Measurements from ENCODE around the gene CLSTN2.
A peak's percentile ranks its signal among the peaks of the same experiment; 100 is the strongest.

The CLSTN2 gene

GRCh38 chr3:140394488-140395133 is 459.6 kb downstream of the CLSTN2 start:
- Mint-ChIP-seq H3K27ac (no peak overlapping the region), H3K36me3 (ENCODE audit: low read depth) (no peaks in the 10 kb centered on the region), H3K9me3 (no peaks in the 10 kb centered on the region), H3K4me3 (no peak overlapping the region), H3K4me1 (peaks cover 48% of the 10 kb centered on the region), H3K27me3 (ENCODE audit: low read depth, poor library complexity) (no peaks in the 10 kb centered on the region)
- DNase-seq: no peak
- TF ChIP-seq, protein P1, sequence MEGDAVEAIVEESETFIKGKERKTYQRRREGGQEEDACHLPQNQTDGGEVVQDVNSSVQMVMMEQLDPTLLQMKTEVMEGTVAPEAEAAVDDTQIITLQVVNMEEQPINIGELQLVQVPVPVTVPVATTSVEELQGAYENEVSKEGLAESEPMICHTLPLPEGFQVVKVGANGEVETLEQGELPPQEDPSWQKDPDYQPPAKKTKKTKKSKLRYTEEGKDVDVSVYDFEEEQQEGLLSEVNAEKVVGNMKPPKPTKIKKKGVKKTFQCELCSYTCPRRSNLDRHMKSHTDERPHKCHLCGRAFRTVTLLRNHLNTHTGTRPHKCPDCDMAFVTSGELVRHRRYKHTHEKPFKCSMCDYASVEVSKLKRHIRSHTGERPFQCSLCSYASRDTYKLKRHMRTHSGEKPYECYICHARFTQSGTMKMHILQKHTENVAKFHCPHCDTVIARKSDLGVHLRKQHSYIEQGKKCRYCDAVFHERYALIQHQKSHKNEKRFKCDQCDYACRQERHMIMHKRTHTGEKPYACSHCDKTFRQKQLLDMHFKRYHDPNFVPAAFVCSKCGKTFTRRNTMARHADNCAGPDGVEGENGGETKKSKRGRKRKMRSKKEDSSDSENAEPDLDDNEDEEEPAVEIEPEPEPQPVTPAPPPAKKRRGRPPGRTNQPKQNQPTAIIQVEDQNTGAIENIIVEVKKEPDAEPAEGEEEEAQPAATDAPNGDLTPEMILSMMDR (IDR thresholded peaks at IDR 0.05): no peak

DNA sequence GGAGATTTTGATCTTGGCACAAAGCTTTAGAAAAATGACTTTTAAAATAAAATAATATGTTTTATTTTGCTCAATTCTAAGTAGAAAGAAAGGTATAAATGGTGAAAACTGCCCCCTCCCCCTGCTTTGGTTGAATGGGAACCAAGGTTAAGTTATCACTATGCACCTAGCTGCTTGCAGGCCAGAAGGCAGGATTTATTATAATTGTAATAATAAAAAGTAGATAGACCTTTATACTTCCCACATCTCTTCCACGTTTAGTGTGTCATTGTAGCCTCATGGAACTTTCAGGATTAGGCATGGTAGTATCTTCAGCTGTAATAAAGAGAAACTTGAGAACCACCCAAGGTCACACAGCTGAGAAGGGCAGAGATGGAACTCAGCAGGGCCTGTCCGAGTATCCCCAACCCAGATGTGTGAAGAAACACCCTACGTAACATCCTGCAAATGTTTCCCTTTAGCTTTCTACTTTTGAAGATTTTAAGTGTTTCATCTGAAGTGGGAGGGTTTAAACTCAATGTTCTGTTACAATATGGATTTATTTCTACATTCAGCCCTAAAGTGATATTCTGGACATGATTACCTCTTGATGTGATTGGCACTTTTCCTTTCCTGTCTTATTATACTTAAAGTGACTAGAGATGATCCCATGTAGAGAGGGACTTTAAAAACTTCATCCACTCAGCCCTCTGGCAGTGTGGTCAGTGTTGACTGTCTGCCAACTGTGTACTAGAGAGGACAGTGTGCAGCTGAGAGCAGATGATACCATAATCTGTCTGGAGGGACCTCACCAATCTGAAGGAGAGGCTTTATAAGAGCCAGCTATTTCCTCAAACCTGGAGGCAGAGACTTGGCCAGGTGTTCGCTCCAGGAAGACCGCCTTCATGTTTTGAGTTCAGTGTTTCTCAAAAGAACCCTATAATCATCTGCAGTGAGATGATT is 460.4 kb downstream of the CLSTN2 start:
- H3K27me3 Mint-ChIP-seq (ENCODE audit: low read depth, poor library complexity): no peaks in the 10 kb centered on the region
- no peaks in the 10 kb centered on the region for H3K36me3 Mint-ChIP-seq (ENCODE audit: low read depth)
- TF ChIP-seq, protein P1 (IDR thresholded peaks at IDR 0.05): no peak
- no peaks in the 10 kb centered on the region for H3K9me3 Mint-ChIP-seq
- peak overlapping the region; percentile 31 for H3K4me3 Mint-ChIP-seq
- DNase-seq: no peak
- H3K27ac Mint-ChIP-seq: peak overlapping the region; percentile 94
- H3K4me1 Mint-ChIP-seq: peaks cover 46% of the 10 kb centered on the region

- no peak overlapping the region for H3K4me3 Mint-ChIP-seq
- H3K27me3 Mint-ChIP-seq (ENCODE audit: low read depth, poor library complexity): no peaks in the 10 kb centered on the region
- peaks cover 39% of the 10 kb centered on the region for H3K4me1 Mint-ChIP-seq
- H3K27ac Mint-ChIP-seq: peak overlapping the region; percentile 33
- no peak for DNase-seq
- TF ChIP-seq, protein P1 (IDR thresholded peaks at IDR 0.05): no peak
- no peaks in the 10 kb centered on the region for H3K9me3 Mint-ChIP-seq
- no peaks in the 10 kb centered on the region for H3K36me3 Mint-ChIP-seq (ENCODE audit: low read depth)
Measured at GRCh38 chr3:140396110-140396509, 461.1 kb downstream of the CLSTN2 start.

GRCh38 chr3:140397847-140398246 is 462.9 kb downstream of the CLSTN2 start:
- Mint-ChIP-seq H3K4me3 (no peak overlapping the region), H3K9me3 (no peaks in the 10 kb centered on the region), H3K36me3 (ENCODE audit: low read depth) (no peaks in the 10 kb centered on the region), H3K27me3 (ENCODE audit: low read depth, poor library complexity) (peaks cover 5% of the 10 kb centered on the region), H3K27ac (no peak overlapping the region), H3K4me1 (peaks cover 33% of the 10 kb centered on the region)
- no peak for DNase-seq
- TF ChIP-seq, protein P1 (IDR thresholded peaks at IDR 0.05): no peak

DNA sequence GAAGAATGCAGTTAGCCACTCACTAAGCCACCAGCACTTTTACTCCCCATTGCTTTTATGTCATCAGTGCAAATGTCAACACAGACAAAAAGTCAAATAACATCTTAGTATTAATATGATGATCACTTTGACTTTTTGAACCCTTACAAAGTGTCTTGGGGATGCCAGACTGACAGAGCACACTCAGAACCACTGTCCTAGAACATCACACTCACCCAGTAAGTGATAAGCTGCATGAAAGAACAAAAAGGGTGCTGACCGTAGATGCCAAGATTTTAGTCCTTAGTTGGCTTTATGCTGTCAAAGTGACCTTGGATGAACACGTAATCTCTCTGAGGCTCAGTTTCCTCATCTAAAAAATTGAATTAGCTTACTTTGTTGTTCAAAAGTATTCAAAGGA is 463.4 kb downstream of the CLSTN2 start:
- no peaks in the 10 kb centered on the region for H3K9me3 Mint-ChIP-seq
- H3K27me3 Mint-ChIP-seq (ENCODE audit: low read depth, poor library complexity): peaks cover 5% of the 10 kb centered on the region
- no peak overlapping the region for H3K4me3 Mint-ChIP-seq
- no peak for DNase-seq
- TF ChIP-seq, protein P1 (IDR thresholded peaks at IDR 0.05): no peak
- H3K27ac Mint-ChIP-seq: no peak overlapping the region
- peaks cover 32% of the 10 kb centered on the region for H3K4me1 Mint-ChIP-seq
- no peaks in the 10 kb centered on the region for H3K36me3 Mint-ChIP-seq (ENCODE audit: low read depth)

Data from nephron progenitor cell (in vitro differentiated cells).